ENCODE data around the gene ANGPTL8.

The ANGPTL8 gene

GRCh38 chr19:11261431-11261970 lies 22.1 kb downstream of the ANGPTL8 start:
- DNase-seq (ENCODE audit: low read depth in 2 of 2), result no peak

- no peak for DNase-seq (ENCODE audit: low read depth in 2 of 2)
Observed at GRCh38 chr19:11261971-11262839, 22.8 kb downstream of the ANGPTL8 start, which contains the start of gene DOCK6. DOCK6 (minus strand) TSS chr19:11262524; CDS start chr19:11262440, 84 bp downstream.

- DNase-seq (ENCODE audit: low read depth in 2 of 2), result no peak
Observed at GRCh38 chr19:11263726-11264125, 24.3 kb downstream of the ANGPTL8 start.

- no peak for DNase-seq (ENCODE audit: low read depth in 2 of 2)
Observed at GRCh38 chr19:11264452-11265176, 25.2 kb downstream of the ANGPTL8 start.

GRCh38 chr19:11265177-11265784 lies 25.9 kb downstream of the ANGPTL8 start:
- DNase-seq (ENCODE audit: low read depth in 2 of 2), result no peak

GRCh38 chr19:11265785-11266236 lies 26.4 kb downstream of the ANGPTL8 start:
- DNase-seq (ENCODE audit: low read depth in 2 of 2), result no peak

- DNase-seq (ENCODE audit: low read depth in 2 of 2), result no peak
Observed at GRCh38 chr19:11267316-11268085, 28.1 kb downstream of the ANGPTL8 start.

- DNase-seq (ENCODE audit: low read depth in 2 of 2), result no peak
Observed at GRCh38 chr19:11268783-11269267, 29.4 kb downstream of the ANGPTL8 start.

- DNase-seq (ENCODE audit: low read depth in 2 of 2), result no peak
Observed at GRCh38 chr19:11269408-11269807, 30.0 kb downstream of the ANGPTL8 start.

- no peak for DNase-seq (ENCODE audit: low read depth in 2 of 2)
Observed at GRCh38 chr19:11273296-11273695, 33.9 kb downstream of the ANGPTL8 start.

GRCh38 chr19:11273989-11274388 lies 34.6 kb downstream of the ANGPTL8 start:
- no peak for DNase-seq (ENCODE audit: low read depth in 2 of 2)

GRCh38 chr19:11274533-11275086 lies 35.2 kb downstream of the ANGPTL8 start:
- no peak for DNase-seq (ENCODE audit: low read depth in 2 of 2)

- DNase-seq (ENCODE audit: low read depth in 2 of 2), result no peak
Observed at GRCh38 chr19:11278670-11279069, 39.3 kb downstream of the ANGPTL8 start.

- DNase-seq (ENCODE audit: low read depth in 2 of 2), result no peak
Observed at GRCh38 chr19:11279505-11280236, 40.3 kb downstream of the ANGPTL8 start.

GRCh38 chr19:11281356-11282049 lies 42.1 kb downstream of the ANGPTL8 start:
- no peak for DNase-seq (ENCODE audit: low read depth in 2 of 2)

GRCh38 chr19:11284515-11284914 lies 45.1 kb downstream of the ANGPTL8 start:
- DNase-seq (ENCODE audit: low read depth in 2 of 2), result no peak

GRCh38 chr19:11286312-11286974 lies 47.0 kb downstream of the ANGPTL8 start:
- no peak for DNase-seq (ENCODE audit: low read depth in 2 of 2)

- no peak for DNase-seq (ENCODE audit: low read depth in 2 of 2)
Observed at GRCh38 chr19:11288349-11288748, 48.9 kb downstream of the ANGPTL8 start.

GRCh38 chr19:11290256-11290655 lies 50.8 kb downstream of the ANGPTL8 start:
- DNase-seq (ENCODE audit: low read depth in 2 of 2), result no peak

Measured in stimulated activated CD8-positive, alpha-beta memory T cell treated with anti-CD3 and anti-CD28 coated beads, Interleukin-15, amount 100 ng/mL, for 4 hours (primary cell).